Activated CD8-positive, alpha-beta memory T cell treated with anti-CD3 and anti-CD28 coated beads, Interleukin-2, amount 50 U/mL, for 1 hour (primary cell): Measurements from ENCODE around the gene B3GAT1.

Experiments
- DNase-seq: peaks from one replicate; pipeline ENCODE4 v3.0.0-alpha.2; 2020; ENCODE audit errors: extremely low read depth

B3GAT1 gene

DNA sequence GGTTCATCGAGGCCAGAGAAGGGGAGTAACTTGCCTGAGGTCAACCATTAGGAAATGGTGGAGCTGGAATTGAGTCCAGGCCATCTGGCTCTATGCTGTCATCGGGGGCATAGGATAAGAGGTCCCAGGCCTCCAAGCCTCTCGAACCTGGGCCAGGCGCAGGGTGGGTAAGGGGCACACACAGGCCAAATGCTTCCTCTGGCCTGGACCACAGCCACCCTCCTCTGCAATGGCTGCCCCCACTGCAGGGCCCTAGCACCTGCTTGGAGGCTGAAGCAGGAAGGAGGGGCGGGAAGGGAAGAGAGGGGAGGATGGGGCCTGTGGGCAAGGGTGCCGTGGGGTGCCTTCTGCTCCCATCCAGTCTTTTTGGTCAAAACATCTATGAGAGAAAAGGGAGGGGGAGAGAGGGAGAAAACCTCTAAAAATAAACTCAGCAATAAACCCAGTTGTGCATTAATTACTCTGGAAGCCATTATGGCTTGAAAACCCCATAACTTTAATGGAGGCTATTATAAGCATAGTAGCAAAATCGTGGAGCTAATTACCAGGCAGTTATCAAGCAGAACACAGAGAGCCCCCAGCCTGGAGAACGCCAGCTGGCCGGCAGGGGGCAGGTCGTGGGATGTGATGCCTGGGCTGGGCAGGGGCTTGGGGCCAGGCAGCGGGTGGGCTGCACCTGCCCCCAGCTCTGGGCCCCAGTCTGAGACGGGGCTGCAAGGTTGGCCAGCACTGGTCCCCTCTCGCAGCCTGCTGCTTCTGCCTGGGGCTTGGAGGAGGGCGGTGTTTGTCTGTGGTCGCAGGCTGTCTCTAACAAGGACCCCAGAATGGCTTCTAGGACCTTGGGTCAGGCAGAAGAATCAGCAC lies 21.1 kb downstream of the B3GAT1 start:
- no peak for DNase-seq

DNA sequence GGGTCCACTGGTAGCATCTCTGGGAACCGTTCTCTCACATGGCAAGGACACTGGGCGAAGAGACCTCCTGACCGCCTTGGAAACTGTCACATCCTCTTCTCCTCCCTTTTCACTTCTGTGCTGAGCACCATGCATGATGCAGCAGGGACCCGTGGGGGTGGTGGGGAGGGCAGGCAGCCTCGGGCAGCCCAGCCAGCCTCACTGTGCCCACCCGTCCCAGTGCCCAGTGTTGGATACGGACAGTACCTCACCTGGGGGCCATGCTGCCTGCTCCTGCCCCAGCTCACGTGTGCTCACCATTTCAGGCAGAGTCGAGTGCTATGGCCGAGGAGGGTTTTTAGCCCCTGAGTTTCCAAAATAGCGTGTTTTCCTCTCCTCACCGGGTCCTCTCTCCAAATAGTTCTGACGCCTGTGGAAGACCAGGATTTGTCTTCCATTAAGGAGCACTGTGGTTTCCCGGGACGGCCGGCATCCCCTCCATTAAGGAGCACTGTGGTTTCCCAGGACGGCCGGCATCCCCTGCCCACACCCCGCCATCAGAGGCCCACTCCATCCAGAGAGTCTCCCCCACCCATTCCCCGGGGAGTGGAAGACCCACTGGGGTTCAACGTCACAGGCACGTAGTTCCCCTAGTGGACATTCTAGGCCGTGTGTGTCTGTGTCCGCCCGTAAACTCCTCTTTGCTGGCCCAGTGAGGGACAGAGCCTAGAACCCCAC lies 22.4 kb downstream of the B3GAT1 start:
- no peak for DNase-seq

DNA sequence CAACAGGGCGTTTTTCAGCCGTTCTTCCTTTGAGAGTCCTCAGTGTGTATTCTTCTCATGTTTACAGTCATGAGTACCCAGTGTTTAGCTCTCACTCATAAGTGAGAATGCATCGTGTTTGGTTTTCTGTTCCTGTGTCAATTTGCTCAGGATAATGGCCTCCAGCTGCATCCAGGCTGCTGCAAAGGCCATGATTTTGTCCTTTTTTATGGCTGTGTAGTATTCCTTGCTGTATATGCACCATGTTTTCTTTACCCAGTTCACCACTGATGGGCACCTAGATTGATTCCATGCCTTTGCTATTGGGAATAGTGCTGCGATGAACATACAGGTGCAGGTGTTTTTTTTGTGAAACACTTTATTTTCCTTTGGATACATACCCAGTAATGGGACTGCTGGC lies 23.5 kb downstream of the B3GAT1 start:
- DNase-seq = no peak

DNA sequence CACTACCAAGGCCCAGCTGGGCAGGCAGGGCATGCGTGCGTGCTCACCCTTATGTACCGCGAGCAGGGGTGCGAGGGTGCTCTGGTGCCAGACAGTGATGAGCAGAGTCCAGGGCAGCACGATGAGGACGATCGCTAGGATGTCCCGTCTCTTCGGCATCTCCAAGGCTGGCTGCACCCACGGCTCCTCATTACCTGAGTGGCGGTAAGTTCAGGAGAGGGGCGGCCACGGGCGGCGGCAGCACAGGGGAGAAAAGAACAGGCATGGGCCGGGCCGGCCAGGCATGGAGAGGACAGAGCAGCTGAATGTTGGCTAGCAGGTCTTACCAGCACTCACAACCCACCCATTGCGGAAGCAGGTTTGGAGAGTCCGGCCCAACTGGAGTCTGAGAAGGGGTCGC lies 24.5 kb downstream of the B3GAT1 start:
- DNase-seq = no peak

DNA sequence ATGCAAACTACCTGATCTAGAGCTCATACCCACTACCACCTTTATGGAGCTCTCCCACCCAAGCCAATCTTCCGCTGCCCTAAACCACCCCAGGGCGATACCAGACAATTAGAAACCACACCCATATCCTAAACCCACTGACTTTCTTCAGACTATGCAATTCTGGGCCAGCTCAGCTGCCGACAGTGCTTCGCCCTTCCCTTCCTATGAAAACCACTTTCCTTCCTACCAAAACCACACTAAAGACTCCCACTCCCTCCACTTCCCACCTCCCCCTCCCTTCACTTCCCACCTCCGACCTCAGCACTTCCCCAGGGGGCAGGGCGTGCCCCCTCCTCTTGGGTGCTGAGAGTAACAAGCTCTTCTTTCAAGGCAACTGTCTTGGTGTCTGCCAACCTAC lies 25.1 kb downstream of the B3GAT1 start:
- DNase-seq = no peak

DNA sequence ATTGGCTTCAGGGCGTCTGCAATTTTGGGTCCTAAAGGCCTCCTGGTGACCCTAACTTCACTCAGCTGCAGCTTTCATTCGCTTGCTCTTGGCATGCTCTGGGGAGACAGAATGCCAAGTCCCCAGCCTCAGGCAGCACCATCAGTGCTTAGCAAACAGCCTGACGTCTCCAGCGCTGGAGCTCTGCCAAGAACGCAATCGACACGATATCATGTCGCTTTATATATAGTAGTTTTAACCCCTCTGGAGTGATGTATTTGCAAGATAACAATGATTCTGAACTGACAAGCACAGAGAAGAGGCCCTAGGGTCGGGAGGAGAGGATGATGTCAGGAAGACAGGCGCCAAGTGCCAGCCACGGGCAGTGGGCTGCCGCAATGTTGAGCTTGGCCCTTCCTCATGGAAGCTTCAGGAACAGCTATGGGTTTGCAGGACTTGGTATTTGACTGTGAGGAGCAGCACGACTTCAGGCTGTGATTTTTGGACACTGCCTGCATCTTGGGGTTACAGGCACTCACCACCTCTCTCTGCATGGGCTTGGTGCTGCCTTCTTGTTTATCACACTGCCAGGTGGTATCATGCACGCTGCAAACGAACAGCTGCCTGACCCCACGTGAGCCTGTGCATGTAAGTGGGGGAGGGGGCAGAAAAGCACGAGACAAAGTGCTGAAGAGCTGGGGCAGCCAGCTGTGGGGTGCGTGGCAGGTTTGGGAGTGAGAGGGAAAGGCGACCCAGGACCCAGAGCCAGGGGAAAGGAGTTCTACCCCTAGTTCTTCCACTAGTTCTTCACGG lies 26.1 kb downstream of the B3GAT1 start:
- no peak for DNase-seq

DNA sequence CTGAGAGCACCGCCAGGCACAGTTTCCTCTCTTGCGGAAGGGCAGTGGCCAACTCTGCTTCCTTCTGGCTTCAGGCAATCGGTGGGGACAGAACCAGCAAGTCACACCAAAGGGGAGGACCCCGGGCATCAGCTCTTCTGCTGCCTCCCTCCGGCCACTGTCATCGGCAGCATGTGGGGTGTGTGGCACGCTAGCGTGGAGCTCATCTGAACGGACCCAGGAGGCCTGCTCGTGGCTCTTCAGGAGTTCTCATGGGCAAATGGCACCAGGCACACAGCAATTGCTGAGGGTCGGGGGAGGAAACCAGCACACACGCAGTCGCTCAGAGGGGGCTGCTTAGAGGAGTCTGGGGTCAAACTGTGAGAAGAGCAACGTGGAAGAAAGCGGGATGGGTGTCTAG lies 26.9 kb downstream of the B3GAT1 start:
- DNase-seq = no peak

DNA sequence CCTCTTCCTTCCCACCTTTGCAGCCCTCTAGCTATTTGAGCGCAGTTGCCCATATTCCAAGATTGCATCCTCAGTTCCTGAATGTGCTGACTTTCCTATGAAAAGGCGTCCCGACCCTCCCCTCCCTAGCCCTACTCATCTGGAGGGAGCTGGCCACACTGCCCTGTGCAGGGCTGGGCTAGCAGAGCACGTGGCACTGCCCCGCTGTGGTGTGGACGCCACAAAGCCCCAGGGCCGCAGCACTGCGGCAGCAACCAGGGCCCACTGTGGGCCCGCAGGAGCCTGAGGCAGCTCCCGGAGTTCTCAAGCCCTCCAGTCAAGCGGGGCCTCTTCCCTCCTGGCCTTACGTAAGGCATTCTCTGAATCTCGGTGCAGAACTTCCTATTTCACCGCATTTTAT lies 27.6 kb downstream of the B3GAT1 start:
- no peak for DNase-seq

DNA sequence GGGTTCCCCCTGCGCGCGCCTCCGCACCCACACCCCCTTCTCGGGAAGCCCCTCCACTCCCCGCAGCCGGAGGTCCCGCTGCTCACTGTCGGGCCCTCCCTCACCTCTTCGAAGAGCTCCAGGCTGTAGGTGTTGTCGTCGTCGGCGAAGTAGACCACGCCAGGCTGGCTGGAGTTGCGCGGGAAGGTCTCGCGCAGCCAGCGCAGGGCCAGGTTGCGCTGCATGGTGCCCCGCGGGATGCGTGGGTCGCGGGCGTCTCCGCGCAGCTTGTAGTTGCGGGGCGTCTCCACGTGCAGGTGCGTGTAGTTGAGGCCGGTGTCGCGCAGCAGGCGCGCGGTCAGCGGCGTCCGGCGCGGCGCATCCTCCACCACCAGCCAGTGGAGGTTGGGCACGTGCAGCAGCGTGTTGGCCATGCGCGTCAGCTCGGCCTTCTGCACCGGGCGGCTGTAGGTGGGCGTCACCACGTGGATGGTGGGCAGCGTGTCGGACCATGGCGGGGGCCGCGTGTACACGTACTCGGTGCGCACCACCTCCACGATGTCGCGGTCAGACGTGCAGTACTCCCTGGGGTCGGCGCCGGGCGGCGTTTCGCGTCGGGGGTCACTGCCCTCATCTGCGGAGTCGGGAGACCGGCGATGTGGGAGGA lies 28.3 kb downstream of the B3GAT1 start:
- DNase-seq = no peak

DNA sequence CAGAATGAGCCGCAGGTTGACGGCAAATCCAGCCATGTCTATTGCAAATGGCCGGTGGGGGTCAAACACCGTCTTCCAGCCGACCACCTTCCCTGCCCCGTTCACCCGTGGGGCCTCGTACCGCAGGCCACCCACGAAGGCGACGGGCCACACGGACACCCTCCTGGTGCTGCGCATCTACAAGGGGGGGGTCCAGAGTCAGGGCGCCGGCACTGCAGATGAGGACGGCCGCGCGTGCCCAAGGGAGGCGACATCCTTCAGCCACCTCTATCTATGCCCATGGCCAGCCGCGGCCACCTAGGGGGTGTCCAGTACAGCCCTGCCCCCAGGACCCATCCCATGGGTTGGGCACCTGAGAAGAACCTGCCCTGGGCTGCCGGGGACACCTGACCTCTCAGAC lies 29.2 kb downstream of the B3GAT1 start:
- no peak for DNase-seq

DNA sequence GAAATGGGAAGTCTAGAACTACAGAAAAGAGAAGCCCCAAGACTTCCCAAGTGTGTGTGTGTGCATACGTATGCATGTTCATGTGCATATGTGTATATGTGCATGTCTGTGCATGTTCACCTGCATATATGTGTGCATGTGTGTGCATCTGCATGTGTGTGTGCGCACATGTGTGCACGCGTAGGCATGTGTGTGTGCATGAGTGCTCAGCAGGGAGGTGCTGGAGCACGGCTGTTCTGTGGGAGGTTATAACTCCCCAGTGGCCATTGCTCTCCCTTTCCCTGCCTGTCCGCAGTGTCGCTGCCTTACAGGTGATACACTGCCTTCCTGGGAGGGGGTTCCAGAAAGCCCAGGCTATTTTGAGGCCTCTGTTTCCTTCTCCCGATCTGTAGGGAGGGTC lies 29.8 kb downstream of the B3GAT1 start:
- DNase-seq = no peak

DNA sequence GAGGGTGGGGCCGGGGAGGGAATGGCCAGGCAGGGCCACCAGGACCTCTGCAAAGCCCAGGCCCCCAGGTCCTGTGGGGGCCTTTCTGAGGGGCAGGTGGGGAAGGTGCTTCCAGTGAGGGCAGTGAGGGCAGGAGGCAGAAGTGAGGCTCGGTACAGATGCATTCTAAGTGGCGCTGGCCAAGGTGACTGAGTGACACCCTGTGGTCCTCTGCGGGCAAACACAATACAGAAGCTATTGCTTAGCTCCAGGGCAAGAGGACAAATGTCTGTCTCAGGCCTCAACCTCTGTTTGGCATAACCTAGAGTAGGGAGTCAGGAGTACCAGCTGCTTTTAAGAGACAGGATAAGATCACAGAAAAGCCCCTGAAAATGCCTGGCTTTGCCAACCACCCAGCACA lies 31.3 kb downstream of the B3GAT1 start:
- no peak for DNase-seq

DNA sequence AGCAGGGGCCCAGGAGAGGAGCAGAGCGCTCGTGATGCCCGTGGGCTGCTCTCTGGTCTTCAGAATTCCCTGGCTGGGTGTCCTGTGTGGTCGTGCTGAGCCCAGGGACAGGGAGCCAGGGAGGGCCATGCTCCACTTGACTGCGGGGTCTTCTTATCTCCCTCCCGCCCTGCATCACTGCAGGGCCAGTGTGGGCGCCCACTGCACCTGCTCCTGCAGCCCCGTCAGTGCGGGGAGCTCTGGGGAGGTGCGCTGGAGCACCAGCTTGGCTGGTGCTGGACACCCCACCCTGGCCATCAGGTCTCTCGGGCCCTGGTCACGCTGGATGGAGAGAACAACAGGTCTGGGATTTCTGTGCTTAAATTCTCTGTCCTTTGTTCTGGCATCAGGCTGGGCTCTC lies 31.8 kb downstream of the B3GAT1 start:
- no peak for DNase-seq

DNA sequence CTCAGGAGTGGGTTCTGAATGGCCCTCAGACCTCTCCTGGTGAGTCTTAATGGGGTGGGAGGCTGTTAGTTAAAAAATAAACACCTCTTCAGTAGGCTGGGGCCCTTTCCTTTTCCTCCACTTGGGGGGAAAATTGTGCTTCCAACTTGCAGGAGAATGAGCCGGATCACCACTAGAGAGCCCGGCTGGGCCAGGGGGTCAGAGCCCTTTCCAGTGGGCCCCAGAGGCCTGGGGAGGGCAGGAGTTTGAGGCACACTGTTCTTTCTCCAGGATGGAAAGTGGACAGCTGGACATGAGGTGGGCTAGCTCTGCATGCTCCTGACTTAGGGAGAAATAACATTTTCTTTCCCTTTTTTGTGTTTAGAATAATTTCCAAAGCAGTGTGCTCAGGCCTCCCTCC lies 32.8 kb downstream of the B3GAT1 start:
- no peak for DNase-seq

DNA sequence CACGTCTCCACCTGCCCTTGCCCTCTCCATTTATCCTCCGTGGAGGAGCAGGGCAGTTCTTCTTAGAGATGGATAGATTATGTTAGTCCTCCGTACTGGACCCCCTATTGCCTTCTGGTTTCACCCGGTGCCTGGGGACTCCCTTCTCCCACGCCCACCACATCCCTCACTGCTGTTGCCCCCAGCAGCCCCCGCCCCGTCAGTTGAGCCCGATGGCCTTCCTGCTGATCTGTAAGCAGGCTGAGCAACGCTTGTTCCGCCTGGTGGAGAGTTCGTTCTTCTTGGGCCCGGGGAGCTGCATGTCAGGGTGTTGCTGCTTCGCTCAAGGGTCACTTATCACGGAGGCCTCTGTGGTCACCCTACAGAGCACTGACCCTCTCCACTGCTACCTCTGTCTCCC lies 34.2 kb downstream of the B3GAT1 start:
- no peak for DNase-seq

DNA sequence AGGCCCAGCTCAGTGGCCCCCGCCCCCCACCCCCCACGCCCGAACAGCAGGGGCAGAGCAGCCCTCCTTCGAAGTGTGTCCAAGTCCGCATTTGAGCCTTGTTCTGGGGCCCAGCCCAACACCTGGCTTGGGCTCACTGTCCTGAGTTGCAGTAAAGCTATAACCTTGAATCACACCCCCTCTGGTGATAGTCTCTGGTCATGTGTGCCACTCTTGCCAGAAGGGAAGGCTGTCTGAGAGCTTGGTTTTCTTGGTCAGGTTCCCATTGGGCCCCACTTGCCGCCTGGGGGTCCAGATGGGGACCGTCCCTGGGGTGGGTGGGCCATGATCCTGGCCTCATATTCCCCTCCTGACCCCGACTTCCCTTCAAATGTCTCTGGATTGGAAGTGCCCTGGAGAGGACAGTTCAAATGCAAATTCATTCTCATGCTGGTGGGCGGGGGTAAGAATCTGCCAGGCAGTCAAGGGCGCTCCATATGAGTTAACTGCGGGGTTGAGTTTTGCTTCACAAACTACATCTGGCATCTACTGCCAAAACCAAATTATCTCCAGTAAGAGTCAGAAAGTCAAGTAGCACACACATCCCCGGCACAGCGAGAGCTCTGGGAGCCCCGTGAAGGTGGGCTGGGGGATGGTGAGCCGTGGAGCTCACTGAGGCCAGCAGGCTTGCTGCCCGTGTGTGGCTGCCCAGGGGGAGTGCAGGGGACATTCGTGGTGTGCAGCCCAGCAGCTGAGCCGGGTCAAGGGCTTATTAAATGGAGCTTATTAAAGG lies 35.7 kb downstream of the B3GAT1 start:
- DNase-seq = no peak

DNA sequence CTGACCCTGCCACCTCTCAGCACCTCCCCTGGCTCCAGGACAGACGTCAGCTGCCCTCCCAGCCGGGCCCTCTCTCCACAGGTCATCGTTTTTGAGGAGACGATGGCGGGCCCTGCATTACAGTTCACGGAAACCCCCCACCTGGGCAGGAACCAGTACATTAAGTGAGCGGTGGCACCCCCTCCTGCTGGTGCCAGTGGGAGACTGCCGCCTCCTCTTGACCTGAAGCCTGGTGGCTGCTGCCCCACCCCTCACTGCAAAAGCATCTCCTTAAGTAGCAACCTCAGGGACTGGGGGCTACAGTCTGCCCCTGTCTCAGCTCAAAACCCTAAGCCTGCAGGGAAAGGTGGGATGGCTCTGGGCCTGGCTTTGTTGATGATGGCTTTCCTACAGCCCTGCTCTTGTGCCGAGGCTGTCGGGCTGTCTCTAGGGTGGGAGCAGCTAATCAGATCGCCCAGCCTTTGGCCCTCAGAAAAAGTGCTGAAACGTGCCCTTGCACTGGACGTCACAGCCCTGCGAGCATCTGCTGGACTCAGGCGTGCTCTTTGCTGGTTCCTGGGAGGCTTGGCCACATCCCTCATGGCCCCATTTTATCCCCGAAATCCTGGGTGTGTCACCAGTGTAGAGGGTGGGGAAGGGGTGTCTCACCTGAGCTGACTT lies 37.0 kb downstream of the B3GAT1 start:
- DNase-seq = no peak

DNA sequence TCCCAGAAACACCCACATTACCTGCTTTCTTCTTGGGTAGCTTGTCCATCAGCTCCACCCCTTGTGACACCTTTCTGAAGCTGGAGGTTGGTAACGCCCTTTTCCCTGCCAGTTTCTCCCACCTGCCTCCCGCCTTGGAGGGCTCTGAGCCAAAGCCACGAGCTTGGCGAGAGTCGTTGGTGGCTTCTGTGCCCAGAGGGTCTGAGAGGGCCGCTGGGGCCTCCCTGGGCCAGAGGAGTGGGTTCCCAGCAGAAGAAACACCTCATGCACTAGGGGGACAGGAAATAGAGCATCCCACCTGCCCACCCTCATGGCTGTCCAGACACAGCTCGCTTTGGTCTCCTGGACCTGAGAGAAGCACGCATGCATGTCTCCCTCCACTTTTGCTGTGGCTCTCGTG lies 37.9 kb downstream of the B3GAT1 start:
- DNase-seq = no peak

DNA sequence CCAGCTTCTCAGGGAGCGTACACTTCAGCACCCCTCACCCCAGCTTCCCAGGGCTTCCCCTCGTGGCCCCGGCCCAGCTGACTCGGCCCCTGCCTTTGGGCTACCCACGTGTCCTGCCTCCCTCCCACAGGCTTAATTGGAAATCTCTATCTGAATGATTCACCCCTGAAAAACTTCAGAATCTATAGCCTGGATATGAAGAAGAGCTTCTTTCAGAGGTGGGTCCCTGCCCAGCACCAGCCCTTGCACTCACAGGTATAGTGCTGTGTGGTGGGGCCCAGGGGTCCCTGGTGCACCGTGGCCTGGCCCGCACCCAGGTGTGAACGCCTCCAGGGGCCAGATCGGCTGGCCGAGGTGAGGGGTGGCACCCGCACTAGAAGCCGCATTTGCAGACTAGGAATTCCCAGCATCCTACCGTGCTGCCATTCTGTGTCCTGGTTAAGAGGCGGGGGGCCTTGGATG lies 38.4 kb downstream of the B3GAT1 start:
- DNase-seq = no peak

DNA sequence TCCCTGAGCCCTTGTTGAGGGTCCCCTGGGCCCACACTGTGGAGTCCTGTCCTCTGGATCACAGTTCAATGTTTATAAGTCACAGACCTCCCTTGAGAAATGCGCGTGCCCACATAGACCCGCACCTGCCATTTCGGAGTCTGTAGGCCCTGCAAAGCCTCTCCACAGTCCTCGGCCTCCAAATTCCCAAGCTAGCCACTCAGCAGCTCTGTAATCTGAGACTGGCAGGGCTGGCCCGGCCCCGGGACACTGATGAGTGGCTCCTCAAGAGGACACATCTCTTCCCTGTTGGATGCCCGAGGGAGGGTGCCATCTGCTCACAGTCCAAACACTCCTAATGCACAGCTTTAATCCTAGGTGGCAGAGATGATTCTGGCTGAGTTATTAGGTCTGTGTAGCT lies 39.1 kb downstream of the B3GAT1 start:
- no peak for DNase-seq

DNA sequence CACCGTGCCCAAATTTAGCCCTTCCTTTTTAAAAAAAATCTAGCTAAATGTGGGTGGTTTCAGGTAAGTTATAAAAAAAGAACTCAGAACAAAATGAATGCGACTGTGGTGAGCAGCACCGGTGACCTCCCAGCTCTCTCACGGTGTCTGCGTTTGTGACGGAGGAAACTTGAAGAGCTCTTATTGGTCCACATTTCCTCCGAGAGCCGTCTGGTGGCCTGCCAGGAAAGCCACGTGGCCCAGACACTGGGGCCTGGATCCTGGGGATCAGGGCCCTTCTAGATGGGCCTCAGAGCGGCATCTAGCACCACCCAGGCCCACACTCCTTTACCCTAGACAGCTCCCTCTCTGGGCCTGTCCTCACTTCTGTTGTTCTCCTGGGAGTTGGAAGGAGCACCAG lies 39.5 kb downstream of the B3GAT1 start:
- no peak for DNase-seq
